Vagina (tissue), 2 donors: ENCODE measurements around the gene SEMA6A. TPM values are rescaled to one million over a fixed set of nuclear protein-coding genes. Genes with fewer than 3 reads are reported as not detected.
A peak's percentile ranks its signal among the peaks of the same experiment; 100 is the strongest.

ENCODE experiments used
- DNase-seq, 2 donors: peaks; one replicate each; pipeline ENCODE4 v3.0.0-alpha.2; 2017; ENCODE audit errors: extremely low spot score in 2 of 2
- H3K27ac ChIP-seq: fragments of 200-600 bp; sonication (generic); one replicate; pipeline ENCODE4 v1.5.1; 2019
- H3K27me3 ChIP-seq: fragments of 200-600 bp; sonication (generic); one replicate; pipeline ENCODE4 v1.5.1; 2019
- H3K36me3 ChIP-seq, 2 donors: fragments of 200-600 bp; sonication (generic); one replicate each; pipeline ENCODE4 v1.5.1; 2017 to 2019
- H3K4me1 ChIP-seq: fragments of 200-600 bp; sonication (generic); one replicate; pipeline ENCODE4 v1.5.1; 2019
- H3K4me3 ChIP-seq, 2 donors: fragments of 200-600 bp; sonication (generic); 1 replicate in 1 of 2; 2 replicates in 1 of 2; pipeline ENCODE4 v1.5.1; 2016 to 2019
- H3K9me3 ChIP-seq: fragments of 200-600 bp; sonication (generic); one replicate; pipeline ENCODE4 v1.5.1; 2019
- POLR2A ChIP-seq, 2 donors: fragments of 450-650 bp; IDR thresholded peaks; one replicate each; pipeline ENCODE4 v1.6.1; 2017; ENCODE audit warnings: antibody characterized with exemption in 2 of 2, mild to moderate bottlenecking in 2 of 2, moderate library complexity in 2 of 2
- POLR2AphosphoS5 ChIP-seq, 2 donors: sonication (generic); formaldehyde crosslinking; IDR thresholded peaks; one replicate each; pipeline ENCODE4 v1.9.0; 2017; ENCODE audit warnings: antibody characterized with exemption in 2 of 2, mild to moderate bottlenecking in 2 of 2, low read depth in 1 of 2; ENCODE audit not compliant: insufficient read depth in 1 of 2
- intact Hi-C: fragments of 100-400 bp; cut with DNase I; formaldehyde crosslinking; loops from one replicate; pipeline ENCODE4 v1.15.1; 2023
- total RNA-seq: library from RNA; depleted of rRNA; stranded (reverse); fragments of >200 nt; gene quantifications from one replicate; pipeline ENCODE4 v1.2.3, GENCODE V29; 2016
- TF ChIP-seq, protein P1 (sequence below), 3 experiments: fragments of 450-650 bp in 2 of 3; fragments of 200-600 bp in 1 of 3; sonication (generic) in 1 of 3; IDR thresholded peaks; one replicate each; pipeline ENCODE4 v1.5.1; 2017 to 2019; ENCODE audit warnings: antibody characterized with exemption in 3 of 3, mild to moderate bottlenecking in 2 of 3, moderate library complexity in 2 of 3

The SEMA6A gene
- total RNA-seq, 1 donor from 2014 or later = 28.7 TPM

DNA sequence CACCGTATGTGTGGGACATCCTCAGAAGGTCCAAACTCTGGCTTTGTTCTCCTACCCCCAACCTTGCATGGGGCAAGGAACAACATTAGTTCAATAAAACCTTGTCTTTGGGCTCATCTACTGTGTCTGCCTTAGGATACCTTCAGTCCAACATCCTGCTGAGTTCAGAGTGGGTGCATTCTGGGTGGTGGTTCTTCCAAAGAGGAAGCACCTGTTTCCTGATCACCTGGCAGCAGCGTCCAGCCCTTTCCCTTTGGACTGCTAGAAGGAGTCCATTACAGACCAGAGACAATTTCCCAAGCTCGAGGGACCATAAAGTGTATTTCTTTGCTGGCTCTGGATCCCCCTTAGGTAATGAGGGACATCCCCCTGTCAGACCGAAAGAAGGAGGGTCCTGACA, 154.1 kb downstream of the SEMA6A start:
- intact Hi-C loops = no loop called here
- TF ChIP-seq, protein P1, sequence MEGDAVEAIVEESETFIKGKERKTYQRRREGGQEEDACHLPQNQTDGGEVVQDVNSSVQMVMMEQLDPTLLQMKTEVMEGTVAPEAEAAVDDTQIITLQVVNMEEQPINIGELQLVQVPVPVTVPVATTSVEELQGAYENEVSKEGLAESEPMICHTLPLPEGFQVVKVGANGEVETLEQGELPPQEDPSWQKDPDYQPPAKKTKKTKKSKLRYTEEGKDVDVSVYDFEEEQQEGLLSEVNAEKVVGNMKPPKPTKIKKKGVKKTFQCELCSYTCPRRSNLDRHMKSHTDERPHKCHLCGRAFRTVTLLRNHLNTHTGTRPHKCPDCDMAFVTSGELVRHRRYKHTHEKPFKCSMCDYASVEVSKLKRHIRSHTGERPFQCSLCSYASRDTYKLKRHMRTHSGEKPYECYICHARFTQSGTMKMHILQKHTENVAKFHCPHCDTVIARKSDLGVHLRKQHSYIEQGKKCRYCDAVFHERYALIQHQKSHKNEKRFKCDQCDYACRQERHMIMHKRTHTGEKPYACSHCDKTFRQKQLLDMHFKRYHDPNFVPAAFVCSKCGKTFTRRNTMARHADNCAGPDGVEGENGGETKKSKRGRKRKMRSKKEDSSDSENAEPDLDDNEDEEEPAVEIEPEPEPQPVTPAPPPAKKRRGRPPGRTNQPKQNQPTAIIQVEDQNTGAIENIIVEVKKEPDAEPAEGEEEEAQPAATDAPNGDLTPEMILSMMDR (IDR thresholded peaks at IDR 0.05) = no peak
- peak in 1 of 2 donors; percentile 16 for TF ChIP-seq POLR2AphosphoS5 (IDR thresholded peaks at IDR 0.05; ENCODE audit: insufficient read depth in 1 of 2, low read depth in 1 of 2)
- DNase-seq = no peak
- Histone ChIP-seq H3K4me1 (no peaks in the 10 kb centered on the region), H3K36me3 (no peaks in the 10 kb centered on the region), H3K9me3 (no peaks in the 10 kb centered on the region), H3K4me3 (no peak overlapping the region), H3K27me3 (no peaks in the 10 kb centered on the region), H3K27ac (no peak overlapping the region)

DNA sequence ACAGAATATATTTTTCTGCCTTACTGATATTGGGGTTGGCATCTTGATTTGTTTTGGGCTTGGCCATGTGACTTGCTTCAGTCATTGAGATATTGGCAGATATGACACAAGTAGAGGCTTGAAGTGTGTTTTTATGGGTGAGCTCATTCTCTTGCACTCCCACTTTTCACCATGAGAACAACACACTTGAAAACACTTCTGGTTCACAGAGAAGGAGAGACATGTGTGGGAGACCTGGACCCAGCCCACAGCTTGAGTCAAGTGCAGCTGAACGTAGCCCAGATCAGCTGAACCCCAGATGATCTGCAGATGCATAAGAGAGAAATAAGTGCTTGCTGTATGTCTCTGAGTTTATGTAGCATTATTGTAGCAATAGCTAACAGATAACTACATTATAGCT, 155.4 kb downstream of the SEMA6A start:
- Histone ChIP-seq H3K27ac (no peak overlapping the region), H3K36me3 (no peaks in the 10 kb centered on the region), H3K4me3 (no peak overlapping the region), H3K4me1 (no peaks in the 10 kb centered on the region), H3K27me3 (no peaks in the 10 kb centered on the region), H3K9me3 (no peaks in the 10 kb centered on the region)
- DNase-seq = no peak
- TF ChIP-seq POLR2A (IDR thresholded peaks at IDR 0.05) (no peak), POLR2AphosphoS5 (IDR thresholded peaks at IDR 0.05; ENCODE audit: insufficient read depth in 1 of 2, low read depth in 1 of 2) (no peak)
- TF ChIP-seq, protein P1 (IDR thresholded peaks at IDR 0.05) = no peak
- intact Hi-C loops = no loop called here

DNA sequence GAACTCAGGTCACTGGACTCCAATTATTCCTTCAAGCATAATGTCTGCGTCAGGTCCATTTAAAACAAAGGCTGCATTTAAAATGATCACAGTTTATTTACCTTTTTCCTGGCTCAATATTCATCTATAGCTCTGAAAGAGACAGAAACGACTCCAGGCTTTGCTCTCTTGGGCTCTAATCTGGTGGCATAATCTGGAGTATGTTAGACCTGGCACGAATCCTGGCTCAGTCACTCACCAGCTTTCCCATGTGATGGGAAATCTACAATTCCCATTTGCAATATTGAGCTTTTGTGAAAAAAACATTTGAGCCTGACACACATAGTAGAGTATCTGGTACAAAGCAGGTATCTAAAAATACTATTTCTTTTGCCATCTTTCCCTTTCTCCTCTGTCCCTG, 155.8 kb downstream of the SEMA6A start:
- Histone ChIP-seq H3K9me3 (no peaks in the 10 kb centered on the region), H3K27ac (no peak overlapping the region), H3K4me1 (no peaks in the 10 kb centered on the region), H3K27me3 (no peaks in the 10 kb centered on the region), H3K4me3 (no peak overlapping the region), H3K36me3 (no peaks in the 10 kb centered on the region)
- TF ChIP-seq POLR2A (IDR thresholded peaks at IDR 0.05) = no peak
- TF ChIP-seq, protein P1 (IDR thresholded peaks at IDR 0.05) = no peak
- no peak for TF ChIP-seq POLR2AphosphoS5 (IDR thresholded peaks at IDR 0.05; ENCODE audit: insufficient read depth in 1 of 2, low read depth in 1 of 2)
- no peak for DNase-seq
- intact Hi-C loops = no loop called here

DNA sequence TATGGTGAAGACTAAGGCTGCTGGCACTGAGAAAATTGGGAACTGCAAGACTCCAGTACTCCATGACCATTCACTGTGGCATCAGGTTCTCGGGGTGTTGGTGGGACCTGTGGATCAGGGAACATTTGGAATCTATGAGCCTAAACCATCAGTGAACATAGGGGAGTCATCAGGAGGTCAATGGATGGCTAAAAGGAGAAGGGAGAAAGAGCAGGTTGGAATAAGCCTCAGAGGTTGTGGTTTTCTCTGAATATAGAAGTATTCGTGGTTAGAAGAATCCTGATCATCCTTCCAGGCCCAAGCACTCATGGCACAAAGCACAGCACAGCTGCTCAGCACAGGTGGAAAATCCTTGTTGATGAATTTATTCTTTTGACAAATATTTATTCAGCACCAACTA, 156.6 kb downstream of the SEMA6A start:
- no peak for DNase-seq
- Histone ChIP-seq H3K27me3 (no peaks in the 10 kb centered on the region), H3K4me1 (no peaks in the 10 kb centered on the region), H3K9me3 (no peaks in the 10 kb centered on the region), H3K4me3 (no peak overlapping the region), H3K36me3 (no peaks in the 10 kb centered on the region), H3K27ac (no peak overlapping the region)
- intact Hi-C loops = no loop called here
- no peak for TF ChIP-seq POLR2AphosphoS5 (IDR thresholded peaks at IDR 0.05; ENCODE audit: insufficient read depth in 1 of 2, low read depth in 1 of 2)
- TF ChIP-seq, protein P1 (IDR thresholded peaks at IDR 0.05) = no peak
- TF ChIP-seq POLR2A (IDR thresholded peaks at IDR 0.05) = no peak

DNA sequence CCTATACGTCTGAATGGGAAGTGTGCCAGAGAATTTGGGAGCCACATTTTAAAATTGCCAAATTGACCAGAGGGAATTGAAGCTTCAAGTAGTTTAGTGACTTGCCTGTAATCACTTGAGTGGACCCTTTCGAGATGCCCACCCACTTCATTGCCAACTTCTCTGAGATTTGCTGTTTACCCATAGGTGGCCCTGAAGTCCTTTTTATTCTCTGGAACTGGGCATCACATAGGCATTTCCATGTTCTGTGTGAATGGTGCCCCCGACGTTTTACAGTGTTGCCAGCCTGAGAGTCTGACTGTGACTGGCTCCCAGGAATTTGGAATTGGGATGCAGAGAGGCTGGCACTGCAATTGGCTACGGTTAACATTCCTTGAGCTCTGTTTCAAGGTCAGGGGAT, 158.6 kb downstream of the SEMA6A start:
- Histone ChIP-seq H3K9me3 (no peaks in the 10 kb centered on the region), H3K27me3 (no peaks in the 10 kb centered on the region), H3K27ac (no peak overlapping the region), H3K36me3 (no peaks in the 10 kb centered on the region), H3K4me3 (no peak overlapping the region), H3K4me1 (no peaks in the 10 kb centered on the region)
- TF ChIP-seq, protein P1 (IDR thresholded peaks at IDR 0.05) = no peak
- TF ChIP-seq POLR2AphosphoS5 (IDR thresholded peaks at IDR 0.05; ENCODE audit: insufficient read depth in 1 of 2, low read depth in 1 of 2) = no peak
- TF ChIP-seq POLR2A (IDR thresholded peaks at IDR 0.05) = no peak
- DNase-seq = no peak
- intact Hi-C loops = no loop called here
